MCF 10A (cell line): ENCODE results near the gene GPRC5A. TPM values are rescaled to one million over a fixed set of nuclear protein-coding genes. Genes with fewer than 3 reads are reported as not detected.

ENCODE experiments used
- BruUV-seq: library from RNA; stranded (reverse); fragments of 400-500 nt; replicated peaks from 2 replicates; lab custom pipeline; 2021; lab: Mats Ljungman, UMichigan
- CTCF ChIA-PET: fragments of 300-600 bp; sonication (Branson Sonifier 250); formaldehyde crosslinking; extraction: SDS; loops from one replicate; lab custom pipeline; 2021; ENCODE audit warnings: antibody characterized with exemption, inconsistent platforms; lab: Yijun Ruan, JAX
- POLR2A ChIA-PET: fragments of 300-600, 350-650 bp; sonication (Branson Sonifier 250); formaldehyde crosslinking; extraction: SDS; loops from one replicate; lab custom pipeline; 2020; ENCODE audit warnings: antibody characterized with exemption, inconsistent platforms; lab: Yijun Ruan, JAX
- DNase-seq: peaks from one replicate; pipeline ENCODE4 v3.0.0-alpha.2; 2018; ENCODE audit not compliant: unreplicated experiment
- H3K27ac Mint-ChIP-seq: one replicate; pipeline ENCODE4 v1.8.0; 2022; ENCODE audit warnings: mild to moderate bottlenecking, low read depth, mixed read lengths; ENCODE audit not compliant: unreplicated experiment
- H3K27me3 Mint-ChIP-seq: one replicate; pipeline ENCODE4 v1.8.0; 2022; ENCODE audit warnings: mixed read lengths; ENCODE audit not compliant: insufficient read depth, unreplicated experiment
- H3K36me3 Mint-ChIP-seq: one replicate; pipeline ENCODE4 v1.8.0; 2022; ENCODE audit warnings: mild to moderate bottlenecking, moderate library complexity, mixed read lengths; ENCODE audit not compliant: insufficient read depth, unreplicated experiment
- H3K4me1 Mint-ChIP-seq: one replicate; pipeline ENCODE4 v1.8.0; 2022; ENCODE audit warnings: mixed read lengths; ENCODE audit not compliant: insufficient read depth, unreplicated experiment
- H3K4me3 Mint-ChIP-seq: one replicate; pipeline ENCODE4 v1.8.0; 2022; ENCODE audit warnings: mild to moderate bottlenecking, moderate library complexity, mixed read lengths; ENCODE audit not compliant: unreplicated experiment
- H3K9me3 Mint-ChIP-seq: one replicate; pipeline ENCODE4 v1.8.0; 2022; ENCODE audit warnings: mixed read lengths; ENCODE audit not compliant: unreplicated experiment
- CTCF ChIP-seq: fragments of 200-600 bp; IDR thresholded peaks from one replicate; pipeline ENCODE4 v1.8.0; 2022; ENCODE audit warnings: antibody characterized with exemption, mild to moderate bottlenecking; ENCODE audit not compliant: unreplicated experiment
- intact Hi-C: fragments of 100-400 bp; cut with micrococcal nuclease; formaldehyde crosslinking; loops from 2 replicates; pipeline ENCODE4 v1.14.1; 2022
- total RNA-seq: library from RNA; stranded (reverse); gene quantifications from 2 replicates; pipeline ENCODE4 v1.2.3, GENCODE V29; 2022

The GPRC5A gene
- total RNA-seq, 1 experiment from 2014 or later, result 24.1 TPM

- CTCF ChIA-PET, result interaction anchor here (0.6 to 10.0 kb wide), 11 partner anchors 8 to 316 kb away, joined by 3 to 150 read pairs (median 3); no protein-coding TSS in a partner anchor
- H3K27me3 Mint-ChIP-seq, result no peaks in the 10 kb centered on the region
These were observed 27.5 kb downstream of the GPRC5A start for GRCh38 chr12:12918781-12919389.

GRCh38 chr12:12919666-12920435, 28.5 kb downstream of the GPRC5A start:
- intact Hi-C loops, result no loop called here
- H3K9me3 Mint-ChIP-seq, result no peaks in the 10 kb centered on the region
- no peak overlapping the region for H3K4me3 Mint-ChIP-seq
- H3K27me3 Mint-ChIP-seq, result no peaks in the 10 kb centered on the region
- POLR2A ChIA-PET, result interaction anchor here (0.6 to 1.7 kb wide), 3 partner anchors 56 to 1882 kb away, joined by 3 to 7 read pairs (median 3); no protein-coding TSS in a partner anchor
- H3K27ac Mint-ChIP-seq, result no peak overlapping the region
- peaks cover 18% of the 10 kb centered on the region for H3K36me3 Mint-ChIP-seq
- no TSS peak for BruUV-seq
- no peak for TF ChIP-seq CTCF
- H3K4me1 Mint-ChIP-seq, result peaks cover 6% of the 10 kb centered on the region
- CTCF ChIA-PET, result interaction anchor here (2.2 to 10.0 kb wide), 2 partner anchors 64 to 292 kb away, joined by 6 to 150 read pairs; no protein-coding TSS in a partner anchor
- no peak for DNase-seq

More at GRCh38 chr12:12918781-12919389, 27.5 kb downstream of the GPRC5A start:
- Mint-ChIP-seq H3K36me3 (peaks cover 22% of the 10 kb centered on the region), H3K4me3 (no peak overlapping the region), H3K27ac (no peak overlapping the region), H3K4me1 (peaks cover 6% of the 10 kb centered on the region), H3K9me3 (no peaks in the 10 kb centered on the region)
- intact Hi-C loops, result no loop called here
- no TSS peak for BruUV-seq
- DNase-seq, result no peak
- POLR2A ChIA-PET, result no interaction called here
- TF ChIP-seq CTCF, result no peak

- POLR2A ChIA-PET, result interaction anchor here (1.1 kb wide), 1 partner anchor 274 kb away, joined by 4 read pairs; the partner anchor contains the start of gene EMP1
- Mint-ChIP-seq H3K9me3 (no peaks in the 10 kb centered on the region), H3K4me1 (peaks cover 14% of the 10 kb centered on the region), H3K27ac (no peak overlapping the region), H3K4me3 (no peak overlapping the region), H3K36me3 (peaks cover 7% of the 10 kb centered on the region), H3K27me3 (no peaks in the 10 kb centered on the region)
- intact Hi-C loops, result no loop called here
- TF ChIP-seq CTCF, result no peak
- CTCF ChIA-PET, result interaction anchor here (0.7 to 10.0 kb wide), 4 partner anchors 18 to 286 kb away, joined by 3 to 150 read pairs (median 4); no protein-coding TSS in a partner anchor
- DNase-seq, result no peak
- BruUV-seq, result no TSS peak
These were observed 30.8 kb downstream of the GPRC5A start for GRCh38 chr12:12922191-12922616.

- no peak for DNase-seq
- CTCF ChIA-PET, result no interaction called here
These were observed 31.6 kb downstream of the GPRC5A start for GRCh38 chr12:12922978-12923377.

More at GRCh38 chr12:12922978-12923377, 31.6 kb downstream of the GPRC5A start:
- intact Hi-C loops, result no loop called here
- Mint-ChIP-seq H3K27ac (no peak overlapping the region), H3K9me3 (no peaks in the 10 kb centered on the region), H3K27me3 (no peaks in the 10 kb centered on the region), H3K4me3 (no peak overlapping the region), H3K36me3 (peaks cover 7% of the 10 kb centered on the region), H3K4me1 (peaks cover 15% of the 10 kb centered on the region)
- POLR2A ChIA-PET, result no interaction called here
- BruUV-seq, result no TSS peak
- TF ChIP-seq CTCF, result no peak
